HG03039 (cell line): ENCODE data around the gene GALNT1.

Source experiments
- ATAC-seq: cut with Tn5 transposase; IDR thresholded peaks from one replicate; pipeline ENCODE4 v1.9.1; 2021; ENCODE audit warnings: mild to moderate bottlenecking, moderate library complexity; ENCODE audit not compliant: unreplicated experiment

Gene GALNT1

DNA sequence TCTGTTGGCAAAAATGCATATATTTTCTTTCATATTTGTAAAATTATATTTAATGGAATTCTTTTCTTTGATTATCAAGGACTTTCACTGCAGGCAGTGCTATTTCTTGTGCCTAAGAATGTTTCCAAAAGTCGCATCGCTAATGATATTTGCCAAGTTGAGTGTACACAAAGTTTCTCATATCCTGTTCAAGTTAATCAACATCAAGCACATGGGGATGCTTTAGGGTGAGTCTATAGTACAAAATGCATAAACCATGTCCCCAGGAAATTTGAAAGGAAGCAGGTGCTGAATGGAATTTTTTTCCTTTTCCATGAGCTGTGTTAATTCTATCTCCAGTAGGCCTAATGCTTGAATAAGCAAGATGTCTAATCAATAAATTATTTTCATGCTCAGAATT, 129.7 kb downstream of the GALNT1 start:
- ATAC-seq: no peak

DNA sequence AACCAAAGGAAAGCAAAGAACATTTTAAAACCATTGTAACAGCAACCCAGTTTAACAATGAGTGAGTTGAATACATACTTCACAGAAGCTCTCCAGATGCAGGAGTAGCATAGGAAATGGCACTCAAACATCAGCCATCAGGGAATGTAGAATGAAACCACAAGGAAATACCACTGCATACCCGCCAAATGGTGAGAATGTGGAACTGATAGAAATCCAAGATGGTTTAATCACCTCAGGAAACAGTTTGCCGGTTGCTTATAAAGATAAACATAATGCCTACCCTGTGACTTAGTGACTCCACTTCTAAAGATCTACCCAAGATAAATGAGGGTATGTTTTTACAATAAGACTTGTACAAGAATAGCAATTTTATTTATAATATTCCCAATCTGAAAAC, 132.0 kb downstream of the GALNT1 start:
- no peak for ATAC-seq

DNA sequence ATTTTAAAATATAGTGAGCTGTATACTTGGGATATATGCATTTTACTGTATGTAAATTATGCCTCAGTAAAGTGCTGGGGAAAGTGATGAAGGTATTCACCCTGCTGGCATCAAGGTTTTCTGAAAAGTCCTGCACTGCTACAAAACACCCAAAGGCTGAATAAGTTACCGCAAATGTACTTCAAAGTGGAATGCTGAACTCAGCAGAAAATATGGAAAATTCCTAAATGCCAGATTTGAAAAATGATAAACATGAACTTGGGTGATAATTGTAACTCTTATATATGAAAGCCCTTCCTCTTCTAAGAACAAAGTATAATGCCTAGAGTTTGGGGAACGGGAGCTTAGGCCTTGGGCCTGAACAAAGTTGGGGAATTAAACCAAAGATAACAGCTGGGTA, 133.0 kb downstream of the GALNT1 start:
- no peak for ATAC-seq

DNA sequence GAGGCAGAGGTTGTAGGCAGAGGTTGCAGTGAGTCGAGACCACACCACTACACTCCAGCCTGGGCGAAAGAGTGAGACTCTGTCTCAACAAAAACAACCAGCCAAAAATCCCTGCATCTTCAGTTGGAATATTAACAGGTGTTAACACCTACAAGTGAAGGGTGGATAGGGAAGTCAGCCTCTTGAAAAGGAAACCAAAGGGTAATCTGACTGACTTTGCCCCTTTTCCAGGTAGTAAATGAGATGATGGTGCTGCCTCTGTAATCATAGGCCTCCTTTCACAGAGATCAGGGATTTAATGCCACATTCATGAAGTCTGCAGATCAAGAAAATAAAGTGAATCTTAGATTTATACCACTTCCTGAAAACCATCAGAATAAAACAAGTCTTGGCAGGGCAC, 133.6 kb downstream of the GALNT1 start:
- no peak for ATAC-seq

DNA sequence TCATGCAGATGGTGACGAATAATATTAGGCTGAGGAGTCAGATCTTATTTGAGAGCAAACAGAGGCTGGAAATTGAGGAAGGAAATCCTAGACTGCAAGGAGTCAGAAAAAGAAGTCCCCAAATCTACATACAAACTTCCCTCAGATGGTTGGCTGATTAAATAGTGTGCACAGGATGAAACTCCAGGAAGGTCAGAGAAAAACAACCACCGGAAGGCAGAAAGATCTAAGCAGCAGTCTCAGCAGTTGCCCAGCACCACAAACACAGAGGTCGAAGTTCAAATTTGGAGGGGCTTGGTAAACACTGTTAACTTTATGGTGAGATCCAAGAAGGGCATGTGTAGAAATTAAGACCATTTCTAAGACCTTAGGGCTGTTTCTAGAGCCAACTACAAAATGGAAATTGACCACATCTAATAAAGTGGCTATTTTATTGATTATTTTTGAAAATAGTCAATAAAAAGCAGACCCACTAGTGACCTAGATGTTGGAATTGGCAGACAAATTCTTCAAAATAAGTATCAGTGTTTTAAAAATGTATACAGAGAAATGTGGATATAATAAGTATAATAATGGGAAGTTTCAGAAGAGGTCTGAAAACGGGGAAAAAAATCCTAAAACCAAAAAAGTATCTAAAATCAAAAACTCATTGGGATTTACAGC, 134.8 kb downstream of the GALNT1 start:
- no peak for ATAC-seq

DNA sequence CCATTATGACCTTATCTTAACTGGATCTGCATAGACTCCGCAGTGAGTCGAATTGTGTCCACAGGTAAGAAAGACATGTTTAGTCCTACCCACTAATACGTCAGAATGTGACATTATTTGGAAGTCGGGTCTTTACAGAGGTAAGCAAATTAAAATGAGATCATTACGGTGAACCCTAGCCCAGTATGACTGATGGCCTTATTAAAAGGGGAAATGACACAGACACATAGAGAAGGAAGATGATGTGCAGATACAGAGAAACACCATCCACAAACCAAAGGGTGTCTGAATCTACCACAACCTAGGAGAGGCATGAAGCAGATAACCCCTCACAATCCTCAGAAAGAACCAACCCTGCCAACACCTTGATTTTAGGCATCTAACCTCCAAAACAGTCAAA, 135.6 kb downstream of the GALNT1 start:
- ATAC-seq: no peak

- no peak for ATAC-seq
These were observed 140.0 kb downstream of the GALNT1 start for GRCh38 chr18:35721431-35722081.

DNA sequence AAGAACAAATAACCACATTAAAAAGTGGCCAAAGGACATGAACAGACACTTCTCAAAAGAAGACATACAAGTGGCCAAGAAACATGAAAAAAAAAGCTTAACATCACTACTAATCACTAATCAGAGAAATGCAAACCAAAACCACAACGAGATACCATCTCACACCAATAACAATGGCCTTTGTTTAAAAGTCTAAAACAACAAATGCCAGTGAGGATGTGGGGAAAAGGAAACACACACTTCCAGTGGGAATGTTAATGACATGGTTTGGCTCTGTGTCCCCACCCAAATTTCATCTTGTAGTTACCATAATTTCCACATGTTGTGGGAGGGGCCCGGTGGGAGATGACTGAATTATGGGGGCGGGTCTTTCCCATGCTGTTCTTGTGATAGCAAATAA, 147.1 kb downstream of the GALNT1 start:
- no peak for ATAC-seq

DNA sequence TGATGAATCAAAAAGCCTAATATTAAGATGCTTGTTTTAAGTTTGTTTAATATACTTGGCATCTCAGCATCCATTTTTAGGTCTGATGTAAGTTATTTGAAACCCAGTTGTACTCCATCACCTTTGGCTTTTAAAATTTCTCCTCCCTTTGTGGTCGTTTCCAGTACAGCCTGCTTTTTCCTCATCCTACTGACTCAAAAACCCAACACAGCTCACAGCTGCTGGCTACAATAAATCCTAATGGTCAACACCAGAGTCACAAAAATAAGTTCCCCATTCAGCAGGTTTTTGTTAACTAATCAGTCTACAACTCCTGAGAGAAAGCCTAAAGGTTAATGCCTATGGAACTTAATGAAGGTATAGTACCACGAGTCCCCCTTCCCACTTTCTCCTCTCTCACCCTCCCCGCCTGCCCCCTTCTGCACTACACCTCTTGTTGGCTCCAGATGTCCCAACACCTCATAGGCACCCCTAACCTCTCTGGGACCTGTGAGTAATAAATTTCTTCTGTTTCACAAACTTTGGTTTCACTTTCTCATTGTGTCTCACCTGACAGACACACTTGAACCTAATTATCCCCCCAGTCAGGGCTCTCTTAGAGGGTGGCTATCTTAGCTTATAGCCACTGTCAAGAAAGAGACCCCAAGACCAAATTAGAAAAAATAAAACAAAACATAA, 148.6 kb downstream of the GALNT1 start:
- ATAC-seq: no peak

GRCh38 chr18:35730691-35731370, 149.3 kb downstream of the GALNT1 start:
- ATAC-seq: no peak

DNA sequence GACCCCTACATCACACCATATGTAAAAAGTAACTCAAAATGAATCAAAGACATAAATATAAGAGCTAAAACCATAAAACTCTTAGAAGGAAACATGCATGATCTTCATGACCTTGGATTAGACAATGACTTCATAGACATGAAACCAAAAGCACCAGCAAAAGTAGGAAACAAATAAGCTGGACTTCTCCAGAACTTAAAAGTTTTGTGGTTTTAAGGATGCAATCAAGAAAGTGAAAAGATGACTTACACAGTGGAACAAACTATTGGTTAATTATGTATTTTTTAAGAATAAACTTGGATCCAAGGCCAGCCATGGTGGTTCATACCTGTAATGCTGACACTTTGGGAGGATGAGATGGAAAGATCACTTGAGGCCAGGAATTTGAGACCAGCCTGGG, 150.2 kb downstream of the GALNT1 start:
- ATAC-seq: no peak

GRCh38 chr18:35732162-35732561, 150.6 kb downstream of the GALNT1 start:
- ATAC-seq: no peak

DNA sequence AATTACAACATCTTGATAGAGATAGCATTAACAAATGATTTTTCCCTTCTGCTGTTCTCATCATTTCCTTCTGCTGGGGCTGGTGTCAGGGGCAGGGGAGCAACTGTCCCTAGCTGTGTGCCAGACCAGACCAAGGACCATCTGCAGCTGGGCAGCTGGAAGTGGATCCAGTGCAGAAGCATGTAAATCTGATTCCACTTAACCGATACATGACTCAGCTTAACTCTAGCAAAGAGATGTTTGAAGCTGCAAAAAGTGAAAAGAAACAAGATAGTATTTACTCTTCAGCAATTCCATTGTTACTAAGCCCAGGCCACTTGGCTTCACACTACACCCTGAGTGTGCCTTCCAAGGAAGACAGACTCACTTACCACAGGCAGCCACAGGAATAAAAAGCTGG, 151.1 kb downstream of the GALNT1 start:
- ATAC-seq: no peak

- no peak for ATAC-seq
These were observed 151.9 kb downstream of the GALNT1 start for GRCh38 chr18:35733408-35733807.

- ATAC-seq: no peak
These were observed 155.2 kb downstream of the GALNT1 start for GRCh38 chr18:35736696-35737095.

GRCh38 chr18:35739778-35740177, 158.2 kb downstream of the GALNT1 start:
- no peak for ATAC-seq

GRCh38 chr18:35740656-35741055, 159.1 kb downstream of the GALNT1 start:
- ATAC-seq: no peak

DNA sequence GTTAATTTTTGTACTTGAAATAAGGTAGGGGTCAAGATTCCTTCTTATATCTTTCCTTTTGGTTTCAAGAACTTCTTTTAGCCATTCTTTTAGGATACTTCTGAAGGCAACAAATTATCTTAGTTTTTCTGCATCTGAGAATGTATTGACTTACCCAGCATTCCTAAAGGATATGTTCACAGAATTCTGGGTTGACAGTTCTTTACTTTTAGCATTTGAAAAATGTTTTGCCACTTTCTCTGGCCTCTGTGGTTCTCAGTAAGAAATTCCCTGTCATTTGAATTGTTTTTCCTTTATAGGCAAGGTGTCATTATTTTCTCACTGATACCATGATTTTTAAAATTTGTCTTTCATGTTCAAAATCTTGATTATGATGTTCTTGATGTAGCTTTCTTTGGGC, 162.4 kb downstream of the GALNT1 start:
- ATAC-seq: no peak

DNA sequence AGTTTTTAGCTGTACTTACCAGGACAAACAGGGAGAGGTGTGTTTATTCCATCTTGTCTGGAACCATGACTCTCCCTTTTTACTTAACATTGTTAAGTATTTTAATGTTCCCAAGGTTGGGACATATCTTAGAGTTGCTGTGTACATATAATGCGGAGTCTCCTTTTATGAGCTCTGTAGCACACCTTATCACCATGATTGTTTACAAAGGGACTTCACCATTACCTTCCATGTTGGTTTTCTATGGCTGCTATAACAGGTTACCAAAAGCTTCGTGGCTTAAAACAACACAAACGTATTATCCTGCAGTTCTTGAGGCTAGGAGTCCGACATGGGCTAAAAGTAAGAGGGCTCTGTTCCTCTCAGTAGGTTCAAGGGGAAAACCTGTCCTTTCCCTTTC, 164.3 kb downstream of the GALNT1 start:
- ATAC-seq: no peak

DNA sequence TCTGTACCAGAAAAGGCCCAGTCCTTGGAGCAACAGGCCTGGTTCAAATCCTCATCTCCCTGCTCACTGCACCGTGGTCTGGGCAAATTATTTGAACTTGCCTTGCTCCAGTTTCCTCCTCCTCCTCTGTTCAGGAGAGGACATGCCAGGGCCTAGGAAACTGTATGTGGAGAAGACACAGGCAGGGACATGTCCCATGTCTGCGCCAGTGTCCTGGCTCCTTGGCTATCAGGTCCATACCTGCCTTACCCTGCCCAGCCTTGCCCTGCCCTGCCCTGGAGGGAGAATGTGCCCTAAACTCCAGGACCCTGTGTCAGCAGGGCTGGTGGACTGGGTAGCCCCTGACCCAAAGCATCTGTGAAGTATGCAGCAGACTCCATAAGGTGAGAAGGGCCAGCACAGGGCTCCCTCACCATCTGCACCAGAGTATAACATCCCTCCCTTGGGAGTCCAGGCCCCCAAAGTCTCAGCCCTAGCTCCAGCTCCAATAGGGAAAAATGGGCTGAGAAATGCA, 165.3 kb downstream of the GALNT1 start:
- ATAC-seq: no peak

GRCh38 chr18:35747894-35748472, 166.4 kb downstream of the GALNT1 start:
- no peak for ATAC-seq
